H1 (cell line): ENCODE data around the gene TSPAN17. TPM values are rescaled to one million over a fixed set of nuclear protein-coding genes. Genes with fewer than 3 reads are reported as not detected.

Experiments used
- TAF1 ChIP-seq: IDR thresholded peaks from 2 replicates; pipeline ENCODE4 v1.6.1; 2011; ENCODE audit warnings: mild to moderate bottlenecking, low read depth, low read length
- ZNF274 ChIP-seq: IDR thresholded peaks from 2 replicates; pipeline ENCODE4 v1.7.0; 2012; ENCODE audit warnings: low read length, borderline replicate concordance; ENCODE audit errors: extremely low read depth
- polyA plus RNA-seq, 7 experiments: library from polyadenylated mRNA; depleted of rRNA in 3 of 7; stranded (reverse) in 5 of 7; unstranded in 2 of 7; fragments of >200 nt in 5 of 7; fragments of 200-250 nt in 2 of 7; gene quantifications; 1 replicate in 5 of 7; 2 replicates in 1 of 7; 4 replicates in 1 of 7; pipeline versions ENCODE4 v1.2.1 to v1.2.3, GENCODE V29; 2011 to 2013; ENCODE audit warnings: missing spikeins in 2 of 7, mixed read lengths in 2 of 7
- total RNA-seq: library from RNA; stranded (reverse); fragmentation: NEBNext Ultra II Directional; extraction: Animal tissue kit (Norgen Biotek cat#: 25700); gene quantifications from 2 replicates; pipeline ENCODE4 v1.2.1, GENCODE V29; 2021

The TSPAN17 gene
- total and polyA plus RNA-seq, 2 of the 8 experiments (the other 6 are each of a cell fraction or from before 2014, with no cell fraction given) = 41.5 to 53.7 TPM

- TF ChIP-seq ZNF274 = no peak
- no peak for TF ChIP-seq TAF1
Measured at GRCh38 chr5:176624938-176625337, 22.3 kb upstream of the TSPAN17 start (continued).
